Heart right ventricle (tissue), 16 donors: ENCODE results near the gene MIB2. TPM values are rescaled to one million over a fixed set of nuclear protein-coding genes. Genes with fewer than 3 reads are reported as not detected.

Experiments
- ATAC-seq, 8 donors: fragments of 200-7000 bp; cut with Tn5 transposase; one replicate each; pipeline ENCODE4 v1.9.1; 2020; ENCODE audit warnings: mild to moderate bottlenecking in 8 of 8, moderate library complexity in 8 of 8, moderate number of reproducible peaks in 1 of 8
- DNase-seq, 2 donors: peaks; one replicate each; pipeline ENCODE4 v3.0.0-alpha.2; 2020
- H3K27ac ChIP-seq, 10 donors: fragments of 200-600 bp; sonication (generic) in 2 of 10; one replicate each; pipeline versions ENCODE4 v1.5.0 to v1.8.0; 2020 to 2022; ENCODE audit warnings: mild to moderate bottlenecking in 3 of 10
- H3K27me3 ChIP-seq, 7 donors: fragments of 200-600 bp; one replicate each; pipeline ENCODE4 v1.8.0; 2021 to 2022; ENCODE audit warnings: mild to moderate bottlenecking in 2 of 7
- H3K36me3 ChIP-seq, 9 donors: fragments of 200-600 bp; sonication (generic) in 1 of 9; one replicate each; pipeline versions ENCODE4 v1.5.0 to v1.8.0; 2020 to 2022; ENCODE audit warnings: mild to moderate bottlenecking in 2 of 9
- H3K4me1 ChIP-seq, 9 donors: fragments of 200-600 bp; sonication (generic) in 1 of 9; one replicate each; pipeline versions ENCODE4 v1.5.0 to v1.8.0; 2020 to 2022; ENCODE audit warnings: mild to moderate bottlenecking in 4 of 9
- H3K4me3 ChIP-seq, 10 donors: fragments of 200-600 bp; sonication (generic) in 2 of 10; one replicate each; pipeline versions ENCODE4 v1.5.0 to v1.8.0; 2020 to 2022; ENCODE audit warnings: mild to moderate bottlenecking in 7 of 10, moderate library complexity in 2 of 10
- H3K9me3 ChIP-seq, 11 donors: fragments of 200-600 bp in 10 of 11; sonication (generic) in 2 of 11; one replicate each; pipeline versions ENCODE4 v1.5.0 to v1.8.0; 2013 to 2022; ENCODE audit warnings: mild to moderate bottlenecking in 2 of 11, control low read depth in 1 of 11, moderate library complexity in 1 of 11
- CTCF ChIP-seq, 9 donors: fragments of 200-600 bp; sonication (generic) in 2 of 9; IDR thresholded peaks; one replicate each; pipeline versions ENCODE4 v1.5.0 to v1.8.0; 2021 to 2022; ENCODE audit warnings: antibody characterized with exemption in 9 of 9, mild to moderate bottlenecking in 5 of 9, moderate library complexity in 1 of 9
- WGBS, 2 donors: extraction: QIAGEN DNeasy Blood & Tissue Kit; methylation state at CpG; one replicate each; pipeline ENCODE4 v1.1.7; 2013; ENCODE audit warnings: inconsistent platforms in 1 of 2; 5-methylcytosine and 5-hydroxymethylcytosine counted together
- intact Hi-C, 10 donors: fragments of 100-400 bp; cut with DNase I; formaldehyde crosslinking; loops; one replicate each; pipeline versions ENCODE4 v1.11.1 to v1.14.2; 2022
- polyA plus RNA-seq, 2 donors: library from polyadenylated mRNA; stranded (reverse); fragments of 200-250 nt; gene quantifications; one replicate each; pipeline ENCODE4 v1.2.3, GENCODE V29; 2013
- total RNA-seq, 10 donors: library from RNA; stranded (reverse); fragmentation: NEBNext Ultra II Directional in 3 of 10; extraction: Animal tissue kit (Norgen Biotek cat#: 25700) in 3 of 10; gene quantifications; one replicate each; pipeline versions ENCODE4 v1.2.1 to v1.2.4, GENCODE V29; 2021 to 2023
- donor health status: Arrhythmogenic right ventricular cardiomyopathy.
- donor health status: ischemic (EF 13 %, LVEDD 7.1; RV severe dilation, severe dysfunction).
- donor health status: healthy with polysubstance abuse.
- donor health status: DM: no; HTN: yes; CAD: no.
- donor health status: DM: no; HTN: no; CAD: no.
- donor health status: ischemic (EF 25% LVEDD 6.9; RV normal size, moderate dysfunction).
- donor health status: ischemic (EF 25% LVEDD 5.7; RV mildly dilated, moderate dysfunction).
- donor health status: healthy.
- donor health status: DM: yes; HTN: yes; CAD: no.
- donor health status: Ischemic cardiomyopathy.
- donor health status: ischemic (EF 35%, LVEDD 5.7; RV mildly dilated, moderate dysfunction).
- donor health status: nonischemic (EF 11% LVEDD 7.7; RV severe dilation, severe dysfunction).
- donor health status: DM: yes; HTN: yes; CAD: no.
- donor health status: PGD.
- donor health status: ischemic (EF 29% LVEDD 5.4; RV normal size, mild dysfunction).
- donor health status: nonischemic (EF 23%, LVEDD 6.1; RV moderate dilation, normal function).

MIB2 gene
- total and polyA plus RNA-seq, 12 donors: 53.6 to 248 (median 74.7) TPM

- WGBS, 2 donors: 86 to 88% methylated on average over 16 of the region's 16 CpGs
- no peaks in the 10 kb centered on the region for H3K9me3 ChIP-seq
- no peaks in the 10 kb centered on the region for H3K27me3 ChIP-seq
- no peak overlapping the region for H3K4me3 ChIP-seq
- peak in 1 of 2 donors; percentile 14 for DNase-seq
- H3K4me1 ChIP-seq: peaks cover 11 to 59% (median 33%) of the 10 kb centered on the region in 9 donors
- ATAC-seq: no peak
- TF ChIP-seq CTCF (IDR thresholded peaks at IDR 0.05): peak in 2 of 9 donors; percentile 0 to 2
- H3K36me3 ChIP-seq: peaks cover 0 to 31% (median 0%) of the 10 kb centered on the region in 9 donors
- peak overlapping the region in 9 of 10 donors; percentile 26 to 81 (median 72) for H3K27ac ChIP-seq
- intact Hi-C loops: no loop called here
These were observed 5.3 kb downstream of the MIB2 start for GRCh38 chr1:1620433-1621139.

- no peaks in the 10 kb centered on the region for H3K9me3 ChIP-seq
- H3K4me3 ChIP-seq: no peak overlapping the region
- H3K27ac ChIP-seq: peak overlapping the region in 7 of 10 donors; percentile 5 to 80 (median 66)
- intact Hi-C loops: no loop called here
- no peaks in the 10 kb centered on the region for H3K27me3 ChIP-seq
- no peak for ATAC-seq
- peak in 1 of 2 donors; percentile 13 for DNase-seq
- 80 to 82% methylated on average over 31 of the region's 31 CpGs for WGBS, 2 donors
- H3K4me1 ChIP-seq: peaks cover 11 to 65% (median 32%) of the 10 kb centered on the region in 9 donors
- H3K36me3 ChIP-seq: peaks cover 0 to 34% (median 0%) of the 10 kb centered on the region in 9 donors
- no peak for TF ChIP-seq CTCF (IDR thresholded peaks at IDR 0.05)
These were observed 6.1 kb downstream of the MIB2 start for GRCh38 chr1:1621173-1622009.

DNA sequence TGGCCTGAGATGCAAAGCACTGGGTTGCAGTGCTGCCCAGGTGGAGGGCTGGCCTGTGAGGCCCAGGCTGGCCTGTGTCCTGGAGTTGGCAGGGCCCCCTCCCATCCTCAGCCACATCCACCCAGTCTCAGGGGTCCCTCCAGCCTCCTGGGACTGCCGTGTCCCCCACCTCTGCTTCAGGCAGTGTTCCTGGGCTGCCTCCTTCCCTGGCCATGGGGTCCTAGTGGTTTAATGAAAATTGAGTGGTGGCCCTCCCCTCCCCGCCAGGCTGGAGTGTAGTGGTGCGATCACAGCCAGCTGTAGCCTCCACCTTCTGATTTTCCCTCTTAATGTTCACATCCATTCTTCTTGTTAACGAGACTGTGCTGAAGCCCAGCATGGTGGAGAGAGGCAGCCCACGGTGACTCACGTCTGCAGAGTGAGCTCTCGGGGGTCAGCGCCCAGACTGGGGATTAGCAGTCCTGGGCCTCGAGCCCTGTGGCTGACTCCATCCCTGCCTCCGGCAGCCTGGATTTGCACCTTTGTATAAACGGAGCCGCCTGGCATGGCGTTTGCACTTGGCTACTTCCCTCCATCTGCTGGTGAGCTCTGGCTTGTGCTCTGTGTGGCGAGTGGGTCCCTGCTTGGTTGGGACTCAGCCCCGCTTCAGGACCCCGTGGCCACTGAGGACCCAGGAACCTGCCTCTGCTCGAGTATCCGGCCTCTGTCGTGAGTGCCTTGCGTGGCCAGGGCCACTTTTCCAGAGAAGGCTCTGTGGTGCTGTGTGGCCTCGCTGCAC, 6.9 kb downstream of the MIB2 start:
- no peak for DNase-seq

More for the DNA sequence above, 6.9 kb downstream of the MIB2 start:
- 85 to 90% methylated on average over 21 of the region's 21 CpGs for WGBS, 2 donors
- intact Hi-C loops: no loop called here
- Histone ChIP-seq H3K27ac (peak overlapping the region in 2 of 10 donors; percentile 12 to 73), H3K4me3 (no peak overlapping the region), H3K36me3 (peaks cover 0 to 38% (median 0%) of the 10 kb centered on the region in 9 donors), H3K4me1 (peaks cover 4 to 58% (median 24%) of the 10 kb centered on the region in 9 donors), H3K9me3 (no peaks in the 10 kb centered on the region), H3K27me3 (no peaks in the 10 kb centered on the region)
- no peak for ATAC-seq
- no peak for TF ChIP-seq CTCF (IDR thresholded peaks at IDR 0.05)
